CD1c-positive myeloid dendritic cell (primary cell): ENCODE data around the gene TACC3.

Experiments used
- DNase-seq: peaks from one replicate; pipeline ENCODE4 v3.0.0-alpha.2; 2016; ENCODE audit errors: extremely low spot score

TACC3 gene

GRCh38 chr4:1793940-1794808, 72.9 kb downstream of the TACC3 start:
- DNase-seq = no peak
